ENCODE data around the gene HOXC13.

Gene HOXC13

GRCh38 chr12:53982648-53983567, 44.3 kb downstream of the HOXC13 start:
- DNase-seq = no peak

DNA sequence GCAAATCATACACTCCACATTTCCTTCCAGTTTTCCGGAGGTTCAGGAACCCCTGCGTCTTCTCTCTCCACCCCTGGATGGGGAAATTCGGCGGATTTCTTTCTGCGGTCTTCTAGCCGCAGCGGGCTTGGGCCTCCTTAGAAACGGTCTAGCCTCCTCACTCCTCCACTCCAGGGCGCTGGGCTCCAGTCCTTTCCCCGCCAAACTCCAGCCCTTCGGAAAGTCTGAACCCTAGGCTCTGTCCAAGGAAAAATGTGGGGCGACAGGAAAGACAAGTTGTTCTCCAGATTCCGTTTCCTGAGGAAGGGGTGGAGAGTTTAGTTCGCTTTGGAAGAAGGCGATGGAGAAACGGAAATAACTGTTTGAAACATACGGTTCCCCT, 44.9 kb downstream of the HOXC13 start:
- no peak for DNase-seq

DNA sequence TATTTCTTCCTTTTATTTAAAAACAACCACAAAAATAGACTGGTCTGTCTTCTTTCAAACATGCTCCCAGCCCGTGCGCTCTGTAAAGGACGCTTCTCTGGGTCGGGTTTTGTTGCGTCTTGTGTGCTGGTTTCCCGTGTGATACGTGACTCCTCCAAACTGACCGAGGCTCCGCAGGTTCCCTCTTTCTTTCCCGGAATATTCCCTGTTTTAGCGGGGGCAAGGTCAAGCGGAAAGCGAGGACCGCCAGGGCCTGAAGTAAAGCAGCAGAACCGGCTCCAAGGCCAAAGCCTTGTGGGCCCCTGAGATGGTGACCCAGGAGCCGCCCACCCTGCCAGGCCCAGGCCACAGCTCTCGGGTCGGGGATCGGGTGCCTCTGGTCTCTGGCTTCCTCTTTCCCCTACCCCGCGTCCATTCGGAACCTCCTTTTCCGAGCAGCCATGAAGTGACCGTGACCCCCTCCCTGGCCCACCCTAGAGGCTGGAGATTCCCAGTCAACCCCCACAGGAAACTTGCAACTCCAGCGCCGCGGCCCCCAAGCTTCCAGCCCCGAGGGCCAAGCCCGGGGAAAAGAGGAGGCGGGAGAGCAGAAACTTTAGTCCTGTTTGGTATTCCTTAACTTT, 45.4 kb downstream of the HOXC13 start:
- DNase-seq = no peak

DNA sequence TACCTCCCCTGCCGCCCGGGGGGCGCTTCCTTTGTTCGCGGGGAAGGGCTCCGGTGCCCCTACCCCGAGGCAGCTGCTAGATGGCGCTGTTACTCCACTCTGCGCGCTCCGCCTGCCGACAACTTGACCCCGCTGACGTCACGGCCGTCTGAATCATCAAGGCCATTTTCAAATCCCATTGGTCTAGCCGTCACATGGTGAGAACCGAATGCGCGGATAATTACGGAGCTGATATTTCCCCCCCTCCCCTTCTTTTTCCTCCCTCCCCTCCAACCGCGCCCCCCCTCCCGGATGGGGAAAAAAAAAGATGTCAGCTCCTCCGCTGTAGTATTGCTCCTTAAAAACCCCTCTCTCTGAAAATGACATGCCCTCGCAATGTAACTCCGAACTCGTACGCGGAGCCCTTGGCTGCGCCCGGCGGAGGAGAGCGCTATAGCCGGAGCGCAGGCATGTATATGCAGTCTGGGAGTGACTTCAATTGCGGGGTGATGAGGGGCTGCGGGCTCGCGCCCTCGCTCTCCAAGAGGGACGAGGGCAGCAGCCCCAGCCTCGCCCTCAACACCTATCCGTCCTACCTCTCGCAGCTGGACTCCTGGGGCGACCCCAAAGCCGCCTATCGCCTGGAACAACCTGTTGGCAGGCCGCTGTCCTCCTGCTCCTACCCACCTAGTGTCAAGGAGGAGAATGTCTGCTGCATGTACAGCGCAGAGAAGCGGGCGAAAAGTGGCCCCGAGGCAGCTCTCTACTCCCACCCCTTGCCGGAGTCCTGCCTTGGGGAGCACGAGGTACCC, 46.5 kb downstream of the HOXC13 start, which contains the start of gene HOXC10:
HOXC10 (plus strand) TSS at position 246 of the 791 bp plus-strand sequence; CDS start at position 360, 114 bp downstream.
- peak; percentile 81 to 82 for DNase-seq

DNA sequence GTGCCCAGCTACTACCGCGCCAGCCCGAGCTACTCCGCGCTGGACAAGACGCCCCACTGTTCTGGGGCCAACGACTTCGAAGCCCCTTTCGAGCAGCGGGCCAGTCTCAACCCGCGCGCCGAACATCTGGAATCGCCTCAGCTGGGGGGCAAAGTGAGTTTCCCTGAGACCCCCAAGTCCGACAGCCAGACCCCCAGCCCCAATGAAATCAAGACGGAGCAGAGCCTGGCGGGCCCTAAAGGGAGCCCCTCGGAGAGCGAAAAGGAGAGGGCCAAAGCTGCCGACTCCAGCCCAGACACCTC, 47.0 kb downstream of the HOXC13 start:
- no peak for DNase-seq

GRCh38 chr12:53985994-53986685, 47.5 kb downstream of the HOXC13 start:
- DNase-seq = no peak

DNA sequence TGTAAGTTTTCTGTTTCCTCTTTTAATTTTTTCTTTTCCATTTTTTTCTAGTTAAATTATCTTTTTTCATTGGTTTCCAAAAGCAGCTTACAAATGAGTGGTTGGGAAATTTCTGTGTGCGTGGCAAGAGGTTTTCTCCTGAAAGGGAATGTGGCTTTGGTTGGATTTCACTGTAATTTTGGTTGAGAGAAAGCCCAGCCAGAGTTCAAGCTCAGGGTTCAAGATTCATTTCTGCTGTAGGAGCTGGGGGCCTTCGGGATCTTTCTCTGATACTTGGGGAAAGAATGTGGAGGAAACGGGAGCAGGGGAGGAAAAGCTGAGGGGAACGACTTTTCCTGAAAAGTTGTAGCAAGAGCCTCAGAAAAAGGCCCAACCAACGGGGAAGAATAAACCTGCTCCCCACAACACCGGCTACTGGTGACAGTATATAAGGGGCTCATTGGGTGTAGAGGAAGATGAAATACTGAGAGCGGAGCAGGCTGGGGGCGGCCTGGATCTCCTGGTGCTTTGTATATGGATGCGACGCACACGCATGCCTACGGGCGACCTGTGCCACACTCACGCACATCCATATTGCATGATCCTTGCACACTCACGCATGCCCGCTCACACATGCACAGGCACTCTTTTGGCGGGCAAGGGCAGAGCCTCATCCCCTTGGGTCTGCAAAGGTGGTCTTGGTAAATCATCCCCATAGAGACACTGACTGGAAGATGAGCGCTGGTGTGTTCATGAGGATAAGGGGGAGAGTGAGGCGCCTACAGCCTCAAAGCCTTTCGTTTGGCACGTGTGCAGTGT, 48.3 kb downstream of the HOXC13 start:
- DNase-seq = no peak

DNA sequence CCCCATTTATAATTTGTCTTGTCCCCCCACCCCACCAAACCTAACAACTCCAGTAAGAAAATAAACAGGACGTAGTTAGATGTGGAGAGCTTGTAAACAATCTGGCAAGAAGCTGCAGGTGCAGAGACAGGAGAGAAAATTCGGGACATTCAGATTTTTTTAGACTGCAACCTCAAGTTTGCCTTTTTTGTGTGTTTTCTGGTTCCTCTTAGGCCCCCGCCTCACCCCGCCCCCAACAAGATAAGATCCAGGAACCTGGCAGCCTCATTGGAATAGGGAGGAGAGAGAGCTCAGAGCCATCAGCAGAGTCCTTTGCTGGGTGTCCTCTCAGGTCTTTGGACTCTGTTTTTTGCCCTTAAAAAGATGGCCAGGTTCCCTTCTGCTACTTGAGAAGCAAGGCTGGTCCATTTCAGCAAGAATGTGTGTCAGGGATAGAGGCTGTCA, 49.2 kb downstream of the HOXC13 start:
- no peak for DNase-seq

GRCh38 chr12:53988541-53989226, 50.1 kb downstream of the HOXC13 start:
- DNase-seq = no peak

GRCh38 chr12:53989227-53990113, 50.8 kb downstream of the HOXC13 start:
- no peak for DNase-seq

DNA sequence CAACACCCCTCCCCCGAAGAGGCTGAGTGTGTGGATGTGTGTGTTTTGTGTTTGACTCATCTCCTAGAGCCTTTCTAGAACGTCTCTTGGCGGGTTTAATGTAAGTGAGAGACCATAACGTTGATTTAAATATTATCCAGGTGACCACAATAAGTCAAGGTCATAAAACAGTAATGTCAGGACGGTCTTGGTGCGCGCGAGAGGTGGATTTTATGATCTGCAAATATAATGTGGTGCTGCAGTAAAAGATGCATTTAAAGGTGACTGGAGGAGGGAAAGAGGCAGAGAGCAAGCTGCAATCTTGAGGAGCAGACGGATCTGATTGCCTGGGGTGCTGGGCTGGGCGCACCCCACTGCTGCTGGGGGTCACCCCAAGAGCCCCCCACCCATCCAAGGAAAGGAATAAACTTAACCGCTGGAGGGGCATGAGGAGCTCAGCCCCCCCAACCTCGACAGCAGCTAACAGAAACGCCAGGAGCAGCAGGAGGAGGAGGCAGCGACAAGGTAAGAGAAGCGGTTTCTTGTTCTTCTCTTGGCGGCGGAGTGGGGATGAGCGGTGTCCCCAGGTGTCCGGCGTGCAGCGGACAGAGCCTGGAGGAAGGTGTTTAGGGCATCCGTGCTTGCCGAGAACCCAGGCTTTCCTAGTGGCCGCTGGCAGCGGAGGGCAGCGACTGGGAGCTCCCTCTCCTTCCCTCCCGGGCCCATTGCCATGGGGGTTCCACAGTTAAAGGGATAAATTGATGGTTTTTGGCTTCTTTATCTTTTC, 51.9 kb downstream of the HOXC13 start:
- no peak for DNase-seq

GRCh38 chr12:53991077-53991460, 52.4 kb downstream of the HOXC13 start:
- no peak for DNase-seq

DNA sequence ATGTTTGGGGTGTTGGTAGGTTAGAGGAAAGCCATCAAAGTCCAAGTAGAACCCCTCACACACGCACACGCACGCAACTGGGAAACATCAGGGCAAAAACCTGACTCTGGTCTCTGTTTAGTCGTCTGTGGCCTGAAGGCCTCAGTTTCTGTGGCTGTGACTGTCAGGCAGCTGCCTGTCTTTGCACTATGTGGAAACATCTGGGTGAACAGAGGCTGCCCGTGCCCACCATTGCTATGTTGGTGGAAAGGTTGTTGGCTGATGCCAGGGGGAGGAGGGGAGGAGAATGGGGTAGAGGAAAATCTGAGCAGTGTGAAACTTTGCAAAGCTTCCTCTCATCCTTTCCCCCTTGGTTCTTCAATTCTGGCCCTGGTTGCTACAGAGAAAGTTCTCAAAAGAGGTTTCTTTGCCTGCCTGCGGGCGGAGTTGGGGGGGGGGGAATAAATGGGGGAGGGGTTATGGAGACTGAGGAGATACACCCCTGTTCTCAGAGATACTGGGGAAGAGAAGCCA, 53.8 kb downstream of the HOXC13 start:
- no peak for DNase-seq

DNA sequence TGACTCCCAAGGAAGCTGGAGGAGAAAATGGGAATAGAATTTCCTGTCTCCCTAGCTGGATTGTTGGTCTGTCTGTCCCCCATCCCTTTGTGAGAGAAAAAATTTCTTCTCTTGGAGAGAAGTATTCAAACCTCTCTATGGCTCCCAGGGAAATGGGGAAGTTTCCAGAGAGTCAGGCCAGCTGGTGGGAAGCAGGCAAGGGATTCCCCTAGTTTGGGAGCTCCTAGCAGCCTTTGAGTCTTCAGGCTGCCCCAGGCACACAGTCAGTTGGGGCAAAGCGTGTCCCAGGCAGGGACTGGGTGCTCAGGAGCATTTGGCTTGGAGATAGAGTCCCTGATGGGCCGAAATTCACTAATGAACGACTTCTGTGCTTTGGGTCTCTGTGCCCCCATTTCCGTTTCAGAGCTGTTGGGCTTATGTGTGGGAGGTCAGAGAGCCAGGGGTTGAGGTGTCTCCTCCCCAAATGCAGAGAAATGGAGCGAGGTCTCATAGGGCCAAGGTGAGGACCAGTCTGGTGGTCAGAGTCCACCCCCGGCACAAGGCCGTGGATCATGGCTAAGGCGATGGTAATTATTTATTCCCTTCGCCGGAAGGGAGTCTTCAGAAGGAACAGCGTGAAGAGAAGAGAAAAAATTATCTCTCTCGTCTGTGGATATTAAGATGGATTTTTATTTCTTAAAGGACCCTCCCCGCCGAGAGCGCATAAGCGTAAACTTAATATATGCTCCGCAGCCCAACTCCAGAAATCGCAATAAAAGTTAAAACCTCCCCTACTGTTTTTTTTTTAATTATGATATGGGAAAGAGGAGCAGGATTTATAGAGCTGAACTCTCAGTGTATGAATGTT, 54.8 kb downstream of the HOXC13 start:
- DNase-seq = no peak

- DNase-seq = no peak
Measured at GRCh38 chr12:53994009-53994263, 55.3 kb downstream of the HOXC13 start.

GRCh38 chr12:53994264-53995001, 55.8 kb downstream of the HOXC13 start:
- DNase-seq = no peak

DNA sequence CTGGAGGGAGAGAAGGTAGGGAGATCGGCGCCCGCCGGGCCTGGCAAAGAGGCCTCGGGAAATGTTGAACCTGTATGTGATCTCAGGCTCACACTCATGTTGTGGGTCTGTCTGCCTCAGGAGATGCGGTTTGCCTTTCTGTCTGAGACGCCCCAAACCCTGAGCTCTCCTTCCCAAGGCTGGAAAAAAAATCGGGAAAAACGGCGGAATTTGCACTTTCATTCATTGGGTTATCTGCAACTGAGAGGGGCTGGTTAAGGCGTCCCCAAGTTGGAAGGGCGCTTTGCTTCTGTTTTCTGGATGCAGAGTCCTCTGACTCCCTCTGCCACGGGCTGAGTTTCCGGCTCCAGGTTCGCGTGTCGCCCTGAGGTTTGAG, 56.4 kb downstream of the HOXC13 start:
- no peak for DNase-seq

Measured in stimulated activated CD4-positive, alpha-beta T cell treated with anti-CD3 and anti-CD28 coated beads, Interleukin-4, amount 100 ng/mL, for 4 hours (primary cell).